Hair follicular keratinocyte (primary cell): ENCODE results near the gene CTNND2. TPM values are rescaled to one million over a fixed set of nuclear protein-coding genes. Genes with fewer than 3 reads are reported as not detected.

Source experiments
- total RNA-seq: library from RNA; depleted of rRNA; stranded (reverse); fragments of >200 nt; gene quantifications from 2 replicates; pipeline ENCODE4 v1.2.3, GENCODE V29; 2015

Gene CTNND2, protein sequence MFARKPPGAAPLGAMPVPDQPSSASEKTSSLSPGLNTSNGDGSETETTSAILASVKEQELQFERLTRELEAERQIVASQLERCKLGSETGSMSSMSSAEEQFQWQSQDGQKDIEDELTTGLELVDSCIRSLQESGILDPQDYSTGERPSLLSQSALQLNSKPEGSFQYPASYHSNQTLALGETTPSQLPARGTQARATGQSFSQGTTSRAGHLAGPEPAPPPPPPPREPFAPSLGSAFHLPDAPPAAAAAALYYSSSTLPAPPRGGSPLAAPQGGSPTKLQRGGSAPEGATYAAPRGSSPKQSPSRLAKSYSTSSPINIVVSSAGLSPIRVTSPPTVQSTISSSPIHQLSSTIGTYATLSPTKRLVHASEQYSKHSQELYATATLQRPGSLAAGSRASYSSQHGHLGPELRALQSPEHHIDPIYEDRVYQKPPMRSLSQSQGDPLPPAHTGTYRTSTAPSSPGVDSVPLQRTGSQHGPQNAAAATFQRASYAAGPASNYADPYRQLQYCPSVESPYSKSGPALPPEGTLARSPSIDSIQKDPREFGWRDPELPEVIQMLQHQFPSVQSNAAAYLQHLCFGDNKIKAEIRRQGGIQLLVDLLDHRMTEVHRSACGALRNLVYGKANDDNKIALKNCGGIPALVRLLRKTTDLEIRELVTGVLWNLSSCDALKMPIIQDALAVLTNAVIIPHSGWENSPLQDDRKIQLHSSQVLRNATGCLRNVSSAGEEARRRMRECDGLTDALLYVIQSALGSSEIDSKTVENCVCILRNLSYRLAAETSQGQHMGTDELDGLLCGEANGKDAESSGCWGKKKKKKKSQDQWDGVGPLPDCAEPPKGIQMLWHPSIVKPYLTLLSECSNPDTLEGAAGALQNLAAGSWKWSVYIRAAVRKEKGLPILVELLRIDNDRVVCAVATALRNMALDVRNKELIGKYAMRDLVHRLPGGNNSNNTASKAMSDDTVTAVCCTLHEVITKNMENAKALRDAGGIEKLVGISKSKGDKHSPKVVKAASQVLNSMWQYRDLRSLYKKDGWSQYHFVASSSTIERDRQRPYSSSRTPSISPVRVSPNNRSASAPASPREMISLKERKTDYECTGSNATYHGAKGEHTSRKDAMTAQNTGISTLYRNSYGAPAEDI (N-terminal part only)
- under 0.01 TPM in 1 of 2 replicates, not detected in the other for total RNA-seq

DNA sequence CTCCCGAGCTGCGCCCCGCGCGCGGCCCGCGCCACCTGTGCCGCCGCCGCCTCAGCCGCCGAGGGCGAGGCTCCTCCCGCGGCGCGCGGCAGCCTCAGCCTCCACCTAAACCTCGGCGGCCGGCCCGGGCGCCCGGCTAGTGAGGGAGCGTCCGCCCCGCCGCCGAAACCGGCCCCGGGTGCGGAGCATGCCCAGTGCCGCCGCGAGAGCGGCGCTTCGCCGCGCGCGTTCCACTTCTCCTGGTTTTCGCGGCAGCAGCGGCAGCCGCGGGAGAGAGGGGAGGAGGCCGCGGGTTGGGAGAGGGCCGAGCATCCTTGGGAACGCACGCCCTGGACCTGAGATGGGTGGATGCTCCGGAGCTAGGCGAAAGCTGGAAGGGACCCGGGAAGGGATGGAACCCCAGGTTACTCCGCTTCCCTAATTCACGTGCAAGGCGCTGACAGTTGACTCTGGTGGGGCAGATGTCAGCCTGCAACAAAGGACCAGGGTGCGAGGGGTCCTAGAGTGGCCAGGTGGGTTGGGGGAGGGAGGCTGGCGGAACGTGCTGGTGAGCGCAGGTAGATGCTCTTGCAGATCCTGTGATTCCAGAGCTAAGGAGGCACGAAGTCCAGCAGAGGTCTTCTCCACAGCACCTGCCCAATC lies at the start of gene CTNND2:
Gene CTNND2 (minus strand): TSS at position 182 of the 642 bp plus-strand sequence. CDS start 593 bp downstream, outside the sequence.

